ENCODE results near the gene ITGA3.

Gene ITGA3

DNA sequence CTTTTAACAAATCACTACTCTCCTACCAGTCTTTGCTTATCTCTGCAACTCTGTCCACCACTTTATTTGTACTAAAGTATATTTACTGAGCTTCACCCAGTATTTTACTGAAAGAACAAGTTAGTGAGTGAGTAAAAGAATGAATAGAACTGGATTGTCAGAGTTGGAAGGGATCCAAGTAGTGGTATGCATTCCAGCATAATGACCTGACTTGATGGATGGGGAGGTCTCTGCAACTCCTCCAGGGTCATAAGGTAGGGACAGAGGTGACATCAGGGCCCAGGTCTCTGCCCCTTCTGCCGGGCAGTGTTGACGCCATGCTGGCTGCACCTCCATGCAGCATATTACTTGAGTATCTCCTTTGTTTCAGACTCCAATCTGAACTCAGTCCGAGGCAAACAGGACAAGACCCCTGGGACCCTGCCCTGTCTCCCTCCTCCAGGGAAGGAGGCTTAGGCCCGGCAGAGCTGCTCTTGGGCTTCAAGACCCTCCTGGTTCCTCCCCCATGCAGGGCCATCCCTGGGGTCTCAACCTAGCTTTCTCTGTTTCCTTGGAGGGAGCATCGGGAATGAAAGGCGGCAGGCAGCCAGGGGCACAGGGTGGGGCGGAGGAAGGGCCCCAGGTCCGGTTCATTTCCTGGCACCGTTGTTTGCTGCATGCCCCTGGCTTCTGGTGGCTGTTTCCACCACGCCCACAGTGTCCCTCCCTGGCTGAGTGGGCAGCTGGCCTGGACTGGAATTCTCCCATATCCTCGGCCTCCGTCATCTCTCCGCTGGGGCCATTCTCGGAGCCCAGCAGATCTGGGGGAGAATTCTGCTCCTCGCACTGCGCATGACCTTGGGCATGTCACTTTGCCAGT lies 12.4 kb upstream of the ITGA3 start:
- no peaks in the 10 kb centered on the region for H3K9me3 ChIP-seq (ENCODE audit: insufficient read depth, low read length)
- no peaks in the 10 kb centered on the region for H4K20me1 ChIP-seq (ENCODE audit: low read depth, low read length)
- H3K9me2 ChIP-seq (replicated peaks; ENCODE audit: insufficient read depth, low read length), result no peaks in the 10 kb centered on the region
- H3K9ac ChIP-seq (ENCODE audit: low read length), result no peak overlapping the region
- H3K27ac ChIP-seq (ENCODE audit: low read depth, low read length), result no peak overlapping the region
- no peak overlapping the region for H2AFZ ChIP-seq (ENCODE audit: low read depth, low read length, severe bottlenecking)
- H3K4me3 ChIP-seq (ENCODE audit: insufficient read depth, low read length, poor library complexity, severe bottlenecking), result no peak overlapping the region
- H3F3A ChIP-seq (ENCODE audit: insufficient read depth), result no peaks in the 10 kb centered on the region
- H3K36me3 ChIP-seq (ENCODE audit: low read length), result no peaks in the 10 kb centered on the region
- TF ChIP-seq EZH2phosphoT487 (conservative IDR thresholded peaks at IDR 0.05; ENCODE audit: low read length), result no peak
- TF ChIP-seq, protein P1, sequence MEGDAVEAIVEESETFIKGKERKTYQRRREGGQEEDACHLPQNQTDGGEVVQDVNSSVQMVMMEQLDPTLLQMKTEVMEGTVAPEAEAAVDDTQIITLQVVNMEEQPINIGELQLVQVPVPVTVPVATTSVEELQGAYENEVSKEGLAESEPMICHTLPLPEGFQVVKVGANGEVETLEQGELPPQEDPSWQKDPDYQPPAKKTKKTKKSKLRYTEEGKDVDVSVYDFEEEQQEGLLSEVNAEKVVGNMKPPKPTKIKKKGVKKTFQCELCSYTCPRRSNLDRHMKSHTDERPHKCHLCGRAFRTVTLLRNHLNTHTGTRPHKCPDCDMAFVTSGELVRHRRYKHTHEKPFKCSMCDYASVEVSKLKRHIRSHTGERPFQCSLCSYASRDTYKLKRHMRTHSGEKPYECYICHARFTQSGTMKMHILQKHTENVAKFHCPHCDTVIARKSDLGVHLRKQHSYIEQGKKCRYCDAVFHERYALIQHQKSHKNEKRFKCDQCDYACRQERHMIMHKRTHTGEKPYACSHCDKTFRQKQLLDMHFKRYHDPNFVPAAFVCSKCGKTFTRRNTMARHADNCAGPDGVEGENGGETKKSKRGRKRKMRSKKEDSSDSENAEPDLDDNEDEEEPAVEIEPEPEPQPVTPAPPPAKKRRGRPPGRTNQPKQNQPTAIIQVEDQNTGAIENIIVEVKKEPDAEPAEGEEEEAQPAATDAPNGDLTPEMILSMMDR (IDR thresholded peaks at IDR 0.05; ENCODE audit: insufficient read depth, low read length, poor library complexity, severe bottlenecking), result no peak
- H3K79me2 ChIP-seq (ENCODE audit: insufficient read depth, low read length), result no peaks in the 10 kb centered on the region
- H3K27me3 ChIP-seq (ENCODE audit: low read length), result no peaks in the 10 kb centered on the region
- H3K4me2 ChIP-seq (ENCODE audit: low read depth, low read length, poor library complexity, severe bottlenecking), result no peak overlapping the region

DNA sequence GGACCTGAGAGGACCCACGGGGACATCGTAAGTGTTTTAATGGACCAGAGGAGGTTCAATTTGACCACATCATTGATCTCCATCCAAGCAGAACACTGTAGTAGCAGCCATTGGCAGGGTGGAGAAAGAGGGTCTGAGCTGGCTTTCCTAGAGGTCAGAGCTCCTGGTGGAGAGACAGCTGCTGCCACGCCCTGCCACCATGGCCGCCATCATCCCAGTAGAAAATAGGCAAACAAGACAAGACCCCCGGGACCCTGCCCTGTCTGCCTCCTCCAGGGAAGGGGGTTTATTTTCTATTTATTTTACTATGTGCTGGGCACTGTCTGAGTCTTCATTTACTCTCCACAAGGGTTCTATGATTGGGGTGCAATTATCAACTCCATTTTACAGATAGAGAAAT lies 11.4 kb upstream of the ITGA3 start:
- H3K9me3 ChIP-seq (ENCODE audit: insufficient read depth, low read length), result no peaks in the 10 kb centered on the region
- no peak overlapping the region for H3K4me3 ChIP-seq (ENCODE audit: insufficient read depth, low read length, poor library complexity, severe bottlenecking)
- no peak overlapping the region for H3K4me2 ChIP-seq (ENCODE audit: low read depth, low read length, poor library complexity, severe bottlenecking)
- H3F3A ChIP-seq (ENCODE audit: insufficient read depth), result no peaks in the 10 kb centered on the region
- no peaks in the 10 kb centered on the region for H3K36me3 ChIP-seq (ENCODE audit: low read length)
- no peak overlapping the region for H3K9ac ChIP-seq (ENCODE audit: low read length)
- no peak overlapping the region for H3K27ac ChIP-seq (ENCODE audit: low read depth, low read length)
- no peaks in the 10 kb centered on the region for H3K9me2 ChIP-seq (replicated peaks; ENCODE audit: insufficient read depth, low read length)
- H3K79me2 ChIP-seq (ENCODE audit: insufficient read depth, low read length), result no peaks in the 10 kb centered on the region
- H2AFZ ChIP-seq (ENCODE audit: low read depth, low read length, severe bottlenecking), result no peak overlapping the region
- TF ChIP-seq EZH2phosphoT487 (conservative IDR thresholded peaks at IDR 0.05; ENCODE audit: low read length), result no peak
- TF ChIP-seq, protein P1 (IDR thresholded peaks at IDR 0.05; ENCODE audit: insufficient read depth, low read length, poor library complexity, severe bottlenecking), result no peak
- H3K27me3 ChIP-seq (ENCODE audit: low read length), result no peaks in the 10 kb centered on the region
- no peaks in the 10 kb centered on the region for H4K20me1 ChIP-seq (ENCODE audit: low read depth, low read length)

DNA sequence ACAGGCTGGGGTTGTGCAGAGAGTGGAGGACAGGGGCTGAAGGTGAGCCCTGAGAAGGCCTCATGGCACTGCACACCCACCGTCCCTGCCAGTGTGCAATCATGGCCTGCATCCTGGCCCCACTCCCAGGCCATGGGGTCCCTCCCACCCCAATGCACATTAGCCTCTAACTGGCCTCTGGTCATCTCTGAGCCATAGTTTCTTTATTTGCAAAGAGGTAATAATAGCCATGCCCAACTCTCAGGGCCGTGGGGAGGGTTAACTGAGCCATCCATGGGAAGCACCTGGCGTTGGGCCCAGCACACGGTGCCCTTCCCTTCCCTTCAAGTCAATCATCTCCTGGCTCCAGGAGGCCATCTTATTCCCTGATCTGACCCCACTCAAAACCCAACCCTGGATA lies 10.8 kb upstream of the ITGA3 start:
- H2AFZ ChIP-seq (ENCODE audit: low read depth, low read length, severe bottlenecking), result no peak overlapping the region
- no peaks in the 10 kb centered on the region for H3K79me2 ChIP-seq (ENCODE audit: insufficient read depth, low read length)

More for the DNA sequence above, 10.8 kb upstream of the ITGA3 start:
- Histone ChIP-seq H3K4me2 (ENCODE audit: low read depth, low read length, poor library complexity, severe bottlenecking) (no peak overlapping the region), H3K27me3 (ENCODE audit: low read length) (no peaks in the 10 kb centered on the region), H3K36me3 (ENCODE audit: low read length) (no peaks in the 10 kb centered on the region), H4K20me1 (ENCODE audit: low read depth, low read length) (no peaks in the 10 kb centered on the region), H3K27ac (ENCODE audit: low read depth, low read length) (no peak overlapping the region), H3K9ac (ENCODE audit: low read length) (no peak overlapping the region), H3F3A (ENCODE audit: insufficient read depth) (no peaks in the 10 kb centered on the region), H3K9me3 (ENCODE audit: insufficient read depth, low read length) (no peaks in the 10 kb centered on the region), H3K9me2 (replicated peaks; ENCODE audit: insufficient read depth, low read length) (no peaks in the 10 kb centered on the region), H3K4me3 (ENCODE audit: insufficient read depth, low read length, poor library complexity, severe bottlenecking) (no peak overlapping the region)
- TF ChIP-seq, protein P1 (IDR thresholded peaks at IDR 0.05; ENCODE audit: insufficient read depth, low read length, poor library complexity, severe bottlenecking), result no peak
- TF ChIP-seq EZH2phosphoT487 (conservative IDR thresholded peaks at IDR 0.05; ENCODE audit: low read length), result no peak

All from SU-DHL-6 (cell line).